Measurements from ENCODE around the gene PRKG1. TPM values are rescaled to one million over a fixed set of nuclear protein-coding genes. Genes with fewer than 3 reads are reported as not detected.
"Not testable (repeated sequence)": the region's sequence is repeated elsewhere in the genome, so short reads cannot be mapped to it uniquely, and the experiment has no call there.

The PRKG1 gene
- total RNA-seq, 2 experiments from 2014 or later: not detected

DNA sequence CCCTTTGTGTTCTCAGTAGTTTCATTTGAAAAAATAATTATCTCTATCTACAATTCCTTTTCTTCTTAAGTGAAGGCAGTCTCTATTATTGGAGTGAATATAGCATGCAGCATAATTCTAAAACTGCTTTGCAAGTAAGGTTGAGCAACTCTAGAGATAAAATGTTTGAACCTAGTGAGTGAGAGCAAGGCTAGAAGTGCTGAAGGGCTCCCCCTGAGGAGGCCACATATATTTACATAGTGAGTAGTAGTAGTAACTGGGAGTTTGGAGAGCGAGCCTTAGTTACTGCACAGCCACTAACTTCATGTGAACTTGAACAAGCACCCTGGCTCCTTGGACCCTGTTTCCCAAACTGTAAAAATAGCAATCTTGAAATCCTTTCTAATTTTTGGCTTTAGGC, 1098.3 kb downstream of the PRKG1 start:
- intact Hi-C loops (cut with micrococcal nuclease): no loop called here

DNA sequence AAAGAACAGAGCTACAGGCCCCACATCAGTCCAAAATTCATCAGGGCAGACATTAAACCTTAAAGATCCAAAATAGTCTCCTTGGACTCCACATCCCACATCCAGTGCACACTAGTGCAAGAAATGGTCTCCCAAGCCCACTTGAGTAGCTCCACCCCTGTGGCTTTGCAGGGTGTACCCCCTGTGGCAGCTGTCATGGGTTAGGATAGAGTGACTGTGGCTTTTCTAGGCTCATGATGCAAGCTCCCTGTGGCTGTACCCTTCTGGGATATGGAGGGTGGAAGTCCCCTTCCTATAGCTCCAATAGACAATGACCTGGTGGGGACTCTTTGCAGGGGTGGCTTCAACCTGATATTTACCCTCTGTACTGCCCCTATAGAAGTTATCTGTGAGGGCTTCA, 1111.0 kb downstream of the PRKG1 start:
- ChIA-PET CTCF (no interaction called here), POLR2A (no interaction called here)
- DNase-seq: no peak
- H3K27ac Mint-ChIP-seq: no peak overlapping the region
- H3K36me3 Mint-ChIP-seq: no peaks in the 10 kb centered on the region
- no peaks in the 10 kb centered on the region for H3K27me3 Mint-ChIP-seq
- H3K9me3 Mint-ChIP-seq: peaks cover 6% of the 10 kb centered on the region
- no peaks in the 10 kb centered on the region for H3K4me1 Mint-ChIP-seq (ENCODE audit: low read depth)
- H3K4me3 Mint-ChIP-seq: no peak overlapping the region
- intact Hi-C loops (cut with micrococcal nuclease): no loop called here

More for the DNA sequence above, 1098.3 kb downstream of the PRKG1 start:
- ChIA-PET POLR2A (no interaction called here), CTCF (no interaction called here)
- Mint-ChIP-seq H3K27ac (no peak overlapping the region), H3K9me3 (peaks cover 6% of the 10 kb centered on the region), H3K4me3 (no peak overlapping the region), H3K27me3 (no peaks in the 10 kb centered on the region), H3K36me3 (no peaks in the 10 kb centered on the region), H3K4me1 (ENCODE audit: low read depth) (no peaks in the 10 kb centered on the region)
- DNase-seq: no peak

DNA sequence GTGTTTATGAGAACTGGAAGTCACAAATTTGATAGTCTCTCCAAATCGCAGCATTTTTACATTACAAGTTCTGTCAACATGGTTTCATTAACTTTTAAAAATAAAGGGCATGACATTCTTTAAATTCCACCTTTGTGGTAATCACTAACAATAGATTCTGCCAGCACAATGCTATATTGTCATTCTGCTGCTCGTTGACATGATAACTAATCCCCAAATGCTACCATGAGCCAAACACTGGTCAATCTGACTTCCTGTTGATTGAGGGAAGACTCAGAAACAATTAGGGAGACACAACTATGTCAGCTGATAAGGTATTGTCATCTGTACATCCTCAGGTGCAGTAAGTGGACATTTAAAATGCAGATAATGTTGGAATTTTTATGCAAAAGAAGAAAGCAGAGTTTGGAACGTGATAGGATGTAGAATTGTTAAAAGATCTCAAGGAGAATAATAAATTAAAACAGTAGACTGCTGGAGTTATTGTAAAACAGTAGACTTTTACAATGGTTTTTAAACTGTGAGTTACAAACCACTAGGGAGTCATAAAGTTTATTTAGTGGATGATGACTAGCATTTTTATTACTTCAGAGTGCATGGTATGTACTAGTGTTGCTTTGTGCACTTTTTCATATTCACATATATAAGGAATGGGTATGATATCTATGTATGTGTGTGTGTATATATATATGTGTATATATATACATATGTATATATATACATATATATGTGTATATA, 1113.4 kb downstream of the PRKG1 start:
- no peak for DNase-seq
- Mint-ChIP-seq H3K27ac (no peak overlapping the region), H3K27me3 (no peaks in the 10 kb centered on the region), H3K4me1 (ENCODE audit: low read depth) (no peaks in the 10 kb centered on the region), H3K9me3 (peaks cover 1% of the 10 kb centered on the region), H3K36me3 (no peaks in the 10 kb centered on the region), H3K4me3 (no peak overlapping the region)
- POLR2A ChIA-PET: no interaction called here
- CTCF ChIA-PET: no interaction called here
- intact Hi-C loops (cut with micrococcal nuclease): no loop called here

DNA sequence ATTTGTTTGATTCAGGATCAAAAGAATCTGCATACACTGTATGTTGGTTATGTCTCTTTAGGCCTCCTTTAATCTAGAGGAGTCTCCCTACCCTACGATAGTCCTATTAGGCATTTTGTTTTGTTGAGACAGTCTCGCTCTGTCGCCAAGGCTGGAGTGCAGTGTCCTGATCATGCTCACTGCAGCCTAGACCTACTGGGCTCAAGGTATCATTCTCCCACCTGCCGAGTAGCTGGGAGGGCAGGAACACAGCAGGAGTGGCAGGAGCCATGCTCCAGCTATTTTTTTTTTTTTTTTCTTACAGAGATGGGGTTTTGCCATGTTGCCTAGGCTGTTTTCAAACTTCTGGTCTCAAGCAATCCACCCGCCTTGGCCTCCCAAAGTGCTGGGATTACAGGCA, 1116.8 kb downstream of the PRKG1 start:
- H3K27ac Mint-ChIP-seq: no peak overlapping the region
- no peaks in the 10 kb centered on the region for H3K36me3 Mint-ChIP-seq
- no peaks in the 10 kb centered on the region for H3K27me3 Mint-ChIP-seq
- H3K4me3 Mint-ChIP-seq: no peak overlapping the region
- ChIA-PET POLR2A (no interaction called here), CTCF (no interaction called here)
- intact Hi-C loops (cut with micrococcal nuclease): no loop called here
- no peak for DNase-seq
- H3K9me3 Mint-ChIP-seq: no peaks in the 10 kb centered on the region
- no peaks in the 10 kb centered on the region for H3K4me1 Mint-ChIP-seq (ENCODE audit: low read depth)

DNA sequence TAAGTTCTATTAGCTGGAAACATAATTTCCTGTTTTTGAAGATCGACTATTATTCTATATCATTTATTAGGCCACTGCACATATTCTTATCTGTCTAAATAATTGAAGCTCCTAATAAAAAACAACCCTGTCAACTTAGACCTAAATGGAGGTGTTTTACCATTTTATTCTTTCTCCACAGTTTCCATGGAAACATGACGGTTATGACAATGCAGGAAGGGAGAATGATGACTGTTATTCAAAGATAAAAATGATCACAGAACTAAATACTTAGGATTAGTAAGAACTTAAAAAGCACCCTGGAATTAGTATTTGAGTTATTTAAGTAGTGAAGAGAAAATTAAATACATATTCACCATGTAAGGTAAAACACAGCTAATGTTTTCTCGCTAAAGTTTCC, 1119.9 kb downstream of the PRKG1 start:
- Mint-ChIP-seq H3K36me3 (no peaks in the 10 kb centered on the region), H3K9me3 (no peaks in the 10 kb centered on the region), H3K27ac (no peak overlapping the region), H3K27me3 (no peaks in the 10 kb centered on the region), H3K4me3 (no peak overlapping the region), H3K4me1 (ENCODE audit: low read depth) (no peaks in the 10 kb centered on the region)
- DNase-seq: no peak
- ChIA-PET CTCF (no interaction called here), POLR2A (no interaction called here)
- intact Hi-C loops (cut with micrococcal nuclease): no loop called here

DNA sequence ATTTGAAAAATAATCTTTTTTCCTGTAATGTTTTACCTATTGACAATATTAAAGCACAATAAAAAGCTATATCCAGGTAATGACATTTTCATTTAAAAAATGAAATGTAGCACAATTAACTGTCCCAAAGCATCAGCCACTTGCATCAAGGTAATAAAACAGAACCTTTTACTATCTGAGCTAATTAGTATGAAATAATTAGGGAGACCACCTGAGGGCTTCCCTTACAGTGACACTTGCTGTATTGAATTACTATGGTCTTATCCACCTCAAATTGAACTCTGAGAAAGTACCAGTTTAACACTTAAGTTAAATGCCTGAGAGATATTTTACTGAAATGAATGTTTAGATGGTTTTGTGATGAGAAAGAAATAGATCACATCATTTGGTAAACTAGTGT, 1120.4 kb downstream of the PRKG1 start:
- POLR2A ChIA-PET: no interaction called here
- DNase-seq: no peak
- intact Hi-C loops (cut with micrococcal nuclease): no loop called here
- Mint-ChIP-seq H3K27me3 (no peaks in the 10 kb centered on the region), H3K4me3 (no peak overlapping the region), H3K9me3 (no peaks in the 10 kb centered on the region), H3K4me1 (ENCODE audit: low read depth) (no peaks in the 10 kb centered on the region), H3K36me3 (no peaks in the 10 kb centered on the region), H3K27ac (no peak overlapping the region)
- CTCF ChIA-PET: no interaction called here

DNA sequence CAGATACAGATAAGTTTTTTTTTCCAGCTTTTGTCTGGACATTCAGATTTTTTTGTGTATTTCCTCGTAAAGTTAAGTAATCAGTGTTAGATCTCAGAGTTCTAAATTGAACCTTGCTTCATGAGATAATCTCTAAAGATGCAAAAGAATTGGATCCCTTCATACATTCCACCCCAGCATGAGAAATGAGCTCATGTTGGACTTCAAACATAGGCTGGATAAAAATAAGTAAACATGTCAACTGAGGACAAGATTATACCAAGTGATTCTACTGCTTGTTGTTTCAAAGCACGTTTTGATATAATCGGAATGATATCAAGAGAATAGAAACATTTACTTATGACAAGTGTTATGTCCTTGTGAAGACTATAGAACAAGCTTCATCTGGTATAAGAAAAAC, 1122.8 kb downstream of the PRKG1 start:
- Mint-ChIP-seq H3K36me3 (no peaks in the 10 kb centered on the region), H3K4me3 (no peak overlapping the region), H3K4me1 (ENCODE audit: low read depth) (no peaks in the 10 kb centered on the region), H3K27ac (no peak overlapping the region), H3K9me3 (no peaks in the 10 kb centered on the region), H3K27me3 (no peaks in the 10 kb centered on the region)
- POLR2A ChIA-PET: no interaction called here
- CTCF ChIA-PET: no interaction called here
- no peak for DNase-seq
- intact Hi-C loops (cut with micrococcal nuclease): no loop called here

DNA sequence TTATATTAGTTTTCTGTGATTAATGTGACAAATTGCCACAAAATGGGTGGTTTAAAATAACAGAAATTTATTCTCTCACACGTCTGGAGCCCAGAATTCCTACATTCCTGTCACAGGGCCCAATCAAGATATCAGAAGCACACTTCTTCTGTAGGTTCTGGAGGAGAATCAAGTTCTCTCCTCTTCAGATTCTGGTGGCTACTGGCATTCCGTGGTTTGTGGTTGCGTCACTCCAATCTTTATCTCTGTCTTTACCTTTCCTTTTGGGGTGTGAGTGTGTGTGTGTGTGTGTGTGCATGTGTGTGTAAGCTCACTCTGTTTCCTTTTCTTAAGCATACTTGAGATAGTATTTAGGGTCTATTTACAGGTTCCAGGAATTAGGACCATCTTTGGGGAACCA, 1124.3 kb downstream of the PRKG1 start:
- Mint-ChIP-seq H3K4me1 (ENCODE audit: low read depth) (no peaks in the 10 kb centered on the region), H3K27me3 (no peaks in the 10 kb centered on the region), H3K27ac (no peak overlapping the region), H3K4me3 (no peak overlapping the region), H3K9me3 (no peaks in the 10 kb centered on the region), H3K36me3 (no peaks in the 10 kb centered on the region)
- ChIA-PET POLR2A (no interaction called here), CTCF (no interaction called here)
- intact Hi-C loops (cut with micrococcal nuclease): no loop called here
- DNase-seq: no peak

DNA sequence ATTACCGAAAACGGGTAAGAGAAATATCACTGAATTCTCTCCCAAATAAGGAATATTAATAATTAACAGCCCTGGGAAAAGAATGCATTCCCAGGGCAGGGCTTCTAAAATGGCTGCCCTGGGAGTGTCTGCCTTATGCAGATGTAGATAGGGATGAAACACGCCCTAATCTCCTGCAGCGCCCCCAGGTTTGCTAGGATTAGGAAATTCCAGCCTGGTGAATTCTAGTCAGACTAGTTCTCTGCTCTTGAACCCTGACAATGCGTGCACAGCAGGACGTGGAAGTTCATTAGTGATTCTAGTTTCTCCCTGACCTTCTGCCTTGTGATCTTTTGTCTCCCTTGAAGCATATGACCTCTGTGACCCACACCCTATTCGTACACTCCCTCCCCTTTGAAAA, 1130.6 kb downstream of the PRKG1 start:
- DNase-seq; H3K4me3 Mint-ChIP-seq; H3K9me3 Mint-ChIP-seq; H3K27ac Mint-ChIP-seq; intact Hi-C loops (cut with micrococcal nuclease); H3K27me3 Mint-ChIP-seq; H3K36me3 Mint-ChIP-seq; CTCF ChIA-PET; H3K4me1 Mint-ChIP-seq (ENCODE audit: low read depth); POLR2A ChIA-PET: not testable (repeated sequence)

DNA sequence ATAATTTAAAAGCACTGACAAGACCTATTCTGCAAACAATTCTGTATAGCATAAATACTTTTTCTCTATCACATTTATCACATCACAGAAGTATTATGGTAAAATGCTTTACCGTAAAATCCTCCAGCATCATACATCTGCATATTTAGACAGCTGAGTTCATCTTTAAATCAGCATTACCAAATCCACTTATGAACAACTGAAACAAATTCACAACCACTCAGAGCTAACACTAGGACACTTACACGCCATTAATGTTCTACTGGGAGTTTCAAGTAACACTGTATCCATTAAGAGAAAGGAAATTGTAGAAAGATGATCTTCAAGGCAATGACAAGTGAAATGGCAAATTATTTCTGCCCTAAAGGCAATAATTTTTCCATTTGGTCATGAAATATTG, 1134.1 kb downstream of the PRKG1 start:
- Mint-ChIP-seq H3K9me3 (no peaks in the 10 kb centered on the region), H3K4me1 (ENCODE audit: low read depth) (no peaks in the 10 kb centered on the region), H3K4me3 (no peak overlapping the region), H3K27ac (no peak overlapping the region), H3K36me3 (no peaks in the 10 kb centered on the region), H3K27me3 (peaks cover 1% of the 10 kb centered on the region)
- POLR2A ChIA-PET: no interaction called here
- no peak for DNase-seq
- intact Hi-C loops (cut with micrococcal nuclease): no loop called here
- CTCF ChIA-PET: interaction anchor here (1.3 kb wide), 1 partner anchor 9 kb away, joined by 7 read pairs; no protein-coding TSS in a partner anchor

DNA sequence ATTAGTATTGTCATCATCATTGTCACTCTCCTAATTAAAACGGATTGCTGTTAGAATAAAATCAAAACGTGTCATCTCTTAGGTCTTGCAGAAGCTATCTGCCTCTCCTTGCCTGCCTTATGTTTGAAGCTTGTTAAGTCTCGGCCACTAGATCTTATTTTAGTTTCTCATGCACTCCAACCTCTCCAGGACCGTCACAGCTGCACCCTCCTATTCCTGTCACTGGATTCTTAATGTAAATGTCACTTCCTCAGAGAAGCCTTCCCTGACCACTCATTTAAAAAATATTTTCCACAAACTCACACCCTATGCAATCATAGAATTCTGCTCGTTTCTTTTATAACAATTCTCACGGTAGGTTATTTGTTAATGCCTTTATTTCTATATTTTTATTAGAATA, 1135.9 kb downstream of the PRKG1 start:
- no peak for DNase-seq
- Mint-ChIP-seq H3K9me3 (no peaks in the 10 kb centered on the region), H3K36me3 (no peaks in the 10 kb centered on the region), H3K27me3 (peaks cover 1% of the 10 kb centered on the region), H3K4me1 (ENCODE audit: low read depth) (no peaks in the 10 kb centered on the region), H3K4me3 (no peak overlapping the region), H3K27ac (no peak overlapping the region)
- POLR2A ChIA-PET: no interaction called here
- intact Hi-C loops (cut with micrococcal nuclease): no loop called here
- CTCF ChIA-PET: no interaction called here

DNA sequence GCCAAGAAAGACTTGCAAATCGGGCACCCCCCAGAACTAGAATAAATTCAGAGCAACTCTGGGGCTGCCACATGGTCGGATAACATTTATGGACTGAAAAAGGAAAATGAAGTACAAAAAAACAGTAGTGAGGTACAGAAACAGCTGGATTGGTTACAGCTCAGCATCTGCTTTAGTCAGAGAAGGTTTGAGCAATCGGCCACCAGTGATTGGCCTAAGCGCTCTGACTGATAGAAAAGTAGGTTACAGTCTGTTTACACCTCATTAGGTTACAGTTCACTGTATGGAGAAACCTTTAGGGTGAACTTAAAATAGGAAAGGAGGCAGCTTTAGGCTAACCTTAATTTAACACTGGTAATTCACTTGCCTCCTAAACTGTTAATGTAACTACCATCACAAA, 1137.8 kb downstream of the PRKG1 start:
- no peaks in the 10 kb centered on the region for H3K36me3 Mint-ChIP-seq
- CTCF ChIA-PET: no interaction called here
- H3K27ac Mint-ChIP-seq: no peak overlapping the region
- no peak overlapping the region for H3K4me3 Mint-ChIP-seq
- peaks cover 1% of the 10 kb centered on the region for H3K27me3 Mint-ChIP-seq
- DNase-seq: no peak
- H3K9me3 Mint-ChIP-seq: no peaks in the 10 kb centered on the region
- H3K4me1 Mint-ChIP-seq (ENCODE audit: low read depth): no peaks in the 10 kb centered on the region
- intact Hi-C loops (cut with micrococcal nuclease): no loop called here
- POLR2A ChIA-PET: no interaction called here

DNA sequence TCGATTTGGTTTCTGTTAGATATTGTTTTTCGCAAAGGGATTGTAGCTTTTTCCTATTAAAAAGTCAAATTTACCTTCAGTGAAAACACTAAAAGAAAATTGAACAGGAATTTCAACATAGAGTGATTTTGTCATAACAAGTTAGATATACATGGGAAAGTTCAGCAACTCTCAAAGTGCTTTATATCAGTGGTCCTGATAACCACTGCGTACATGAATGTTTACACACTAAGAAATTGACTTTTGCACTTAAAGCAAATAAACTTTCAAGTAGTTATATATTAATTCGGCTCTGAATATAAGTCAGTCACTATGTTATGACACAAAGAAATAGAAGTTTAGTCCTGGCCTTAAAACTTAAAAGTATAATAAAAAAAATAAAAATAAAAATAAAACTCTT, 1138.5 kb downstream of the PRKG1 start:
- Mint-ChIP-seq H3K36me3 (no peaks in the 10 kb centered on the region), H3K4me1 (ENCODE audit: low read depth) (no peaks in the 10 kb centered on the region), H3K27ac (no peak overlapping the region), H3K9me3 (no peaks in the 10 kb centered on the region), H3K4me3 (no peak overlapping the region), H3K27me3 (no peaks in the 10 kb centered on the region)
- no peak for DNase-seq
- intact Hi-C loops (cut with micrococcal nuclease): no loop called here
- POLR2A ChIA-PET: no interaction called here
- CTCF ChIA-PET: interaction anchor here (0.7 to 0.8 kb wide), 2 partner anchors 1031 to 1211 kb away, joined by 3 to 4 read pairs; no protein-coding TSS in a partner anchor
